HCT116 (cell line): ENCODE measurements around the gene FOXR1. TPM values are rescaled to one million over a fixed set of nuclear protein-coding genes. Genes with fewer than 3 reads are reported as not detected.

ENCODE experiments used
- ATAC-seq: fragments of 200-7000 bp; cut with Tn5 transposase; 2 replicates; pipeline ENCODE4 v1.9.1; 2020; ENCODE audit warnings: mild to moderate bottlenecking, moderate library complexity
- BruUV-seq: library from RNA; stranded (reverse); fragments of 400-500 nt; replicated peaks from 2 replicates; lab custom pipeline; 2021; lab: Mats Ljungman, UMichigan
- CTCF ChIA-PET: fragments of 300-600 bp; sonication (Branson Sonifier 250); formaldehyde crosslinking; loops from one replicate; lab custom pipeline; 2021; ENCODE audit warnings: antibody characterized with exemption; lab: Charles Lee
- POLR2A ChIA-PET: fragments of 300-600, 350-600 bp; sonication (Branson Sonifier 250); formaldehyde crosslinking; loops from one replicate; lab custom pipeline; 2021; ENCODE audit warnings: antibody characterized with exemption; lab: Charles Lee
- RAD21 ChIA-PET, 2 experiments: fragments of 300-600 bp; sonication (Branson Sonifier 250); formaldehyde crosslinking; loops; one replicate each; lab custom pipeline; 2023; ENCODE audit warnings: low total read pairs in 2 of 2; ENCODE audit not compliant: uncharacterized antibody in 2 of 2, unreplicated experiment in 2 of 2, low non-redundant PET in 1 of 2; lab: Charles Lee
- DNase-seq: peaks from one replicate; pipeline ENCODE4 v3.0.0-alpha.2; 2010; ENCODE audit warnings: low read depth, low spot score
- H2AFZ ChIP-seq: fragments of 200-600 bp; shearing (Covaris generic), sonication (generic); 2 replicates; pipeline ENCODE4 v1.6.1; 2017; ENCODE audit warnings: low read depth, mixed run types, mixed read lengths, antibody characterized with exemption, low read length; ENCODE audit not compliant: poor library complexity, severe bottlenecking
- H3K27ac ChIP-seq: 2 replicates; pipeline ENCODE4 v1.5.1; 2012; ENCODE audit warnings: low read depth, low read length
- H3K27me3 ChIP-seq: fragments of 200-600 bp; sonication (generic); 2 replicates; pipeline ENCODE4 v1.6.1; 2016; ENCODE audit warnings: mixed run types, low read length, mixed read lengths; ENCODE audit not compliant: insufficient read depth
- H3K36me3 ChIP-seq, 2 experiments: fragments of 200-500 bp in 1 of 2; fragments of 200-600 bp in 1 of 2; sonication (Bioruptor generic) in 1 of 2; sonication (generic) in 1 of 2; 2 replicates each; pipeline versions ENCODE4 v1.5.1 to v1.6.1; 2014 to 2016; ENCODE audit warnings: low read length in 2 of 2, inconsistent platforms in 1 of 2, mixed read lengths in 1 of 2, mixed run types in 1 of 2; ENCODE audit not compliant: insufficient read depth in 2 of 2, control insufficient read depth in 1 of 2
- H3K4me1 ChIP-seq, 2 experiments: fragments of 200-600 bp in 1 of 2; sonication (generic) in 1 of 2; 2 replicates each; pipeline versions ENCODE4 v1.5.1 to v1.6.1; 2012 to 2017; ENCODE audit warnings: low read length in 2 of 2, inconsistent platforms in 1 of 2, mild to moderate bottlenecking in 1 of 2, mixed read lengths in 1 of 2, mixed run types in 1 of 2, moderate library complexity in 1 of 2; ENCODE audit not compliant: insufficient read depth in 2 of 2, control insufficient read depth in 1 of 2
- H3K4me2 ChIP-seq: fragments of 200-600 bp; sonication (generic); 2 replicates; pipeline ENCODE4 v1.6.1; 2017; ENCODE audit warnings: mixed run types, low read length, mixed read lengths
- H3K4me3 ChIP-seq, 2 experiments: fragments of 200-600 bp in 1 of 2; sonication (generic) in 1 of 2; replicated peaks in 1 of 2; 2 replicates each; pipeline ENCODE4 v1.5.1; 2011 to 2016; ENCODE audit warnings: low read length in 2 of 2, control low read depth in 1 of 2, low read depth in 1 of 2, mild to moderate bottlenecking in 1 of 2, mixed read lengths in 1 of 2, mixed run types in 1 of 2
- H3K79me2 ChIP-seq: fragments of 200-600 bp; sonication (generic); 2 replicates; pipeline ENCODE4 v1.6.1; 2017; ENCODE audit warnings: mild to moderate bottlenecking, mixed run types, low read length, moderate library complexity, mixed read lengths; ENCODE audit not compliant: insufficient read depth
- H3K9ac ChIP-seq: fragments of 200-600 bp; sonication (generic); 2 replicates; pipeline ENCODE4 v1.6.1; 2016; ENCODE audit warnings: low read length, mixed read lengths
- H3K9me2 ChIP-seq: fragments of 200-600 bp; sonication (generic), shearing (Covaris generic); 2 replicates; pipeline ENCODE4 v1.6.1; 2017; ENCODE audit warnings: mixed run types, mild to moderate bottlenecking, moderate library complexity; ENCODE audit not compliant: insufficient read depth
- H3K9me3 ChIP-seq, 2 experiments: fragments of 200-500 bp in 1 of 2; fragments of 200-600 bp in 1 of 2; sonication (Bioruptor generic) in 1 of 2; sonication (generic) in 1 of 2; 2 replicates each; pipeline ENCODE4 v1.6.1; 2014 to 2017; ENCODE audit warnings: low read length in 2 of 2, mixed read lengths in 2 of 2, inconsistent platforms in 1 of 2, low read depth in 1 of 2, mild to moderate bottlenecking in 1 of 2, mixed run types in 1 of 2, moderate library complexity in 1 of 2; ENCODE audit not compliant: control insufficient read depth in 1 of 2, insufficient read depth in 1 of 2
- H4K20me1 ChIP-seq: fragments of 200-600 bp; sonication (generic), shearing (Covaris generic); 2 replicates; pipeline ENCODE4 v1.6.1; 2017; ENCODE audit warnings: mixed run types, mild to moderate bottlenecking, moderate library complexity; ENCODE audit not compliant: insufficient read depth
- CBX3 ChIP-seq: IDR thresholded peaks from 2 replicates; pipeline ENCODE4 v1.6.1; 2012; ENCODE audit warnings: low read depth
- CEBPB ChIP-seq: IDR thresholded peaks from 2 replicates; pipeline ENCODE4 v1.6.1; 2012; ENCODE audit warnings: low read depth
- CTCF ChIP-seq, 3 experiments: fragments of 200-600 bp in 1 of 3; sonication (generic) in 1 of 3; IDR thresholded peaks in 2 of 3; conservative IDR thresholded peaks in 1 of 3; 2 replicates each; pipeline ENCODE4 v1.5.1; 2012 to 2017; ENCODE audit warnings: low read depth in 2 of 3, low read length in 2 of 3, antibody characterized with exemption in 1 of 3, borderline replicate concordance in 1 of 3, control low read depth in 1 of 3, mild to moderate bottlenecking in 1 of 3, mixed read lengths in 1 of 3, mixed run types in 1 of 3, moderate library complexity in 1 of 3; ENCODE audit not compliant: insufficient read depth in 1 of 3
- EGR1 ChIP-seq: IDR thresholded peaks from 2 replicates; pipeline ENCODE4 v1.6.1; 2012; ENCODE audit warnings: low read depth
- EZH2phosphoT487 ChIP-seq: fragments of 200-600 bp; IDR thresholded peaks from 2 replicates; pipeline ENCODE4 v1.6.1; 2018; ENCODE audit warnings: antibody characterized with exemption, borderline replicate concordance
- FOSL1 ChIP-seq: IDR thresholded peaks from 2 replicates; pipeline ENCODE4 v1.6.1; 2012; ENCODE audit warnings: low read depth
- JUND ChIP-seq: IDR thresholded peaks from 2 replicates; pipeline ENCODE4 v1.6.1; 2012
- POLR2AphosphoS5 ChIP-seq: IDR thresholded peaks from 2 replicates; pipeline ENCODE4 v1.6.1; 2011; ENCODE audit warnings: mild to moderate bottlenecking, low read depth, low read length, moderate library complexity
- RAD21 ChIP-seq: IDR thresholded peaks from 2 replicates; pipeline ENCODE4 v1.6.1; 2012; ENCODE audit warnings: low read depth, mild to moderate bottlenecking
- SIN3A ChIP-seq: IDR thresholded peaks from 2 replicates; pipeline ENCODE4 v1.6.1; 2012; ENCODE audit warnings: low read depth
- TCF7L2 ChIP-seq: IDR thresholded peaks from 2 replicates; pipeline ENCODE4 v1.7.0; 2011; ENCODE audit warnings: borderline replicate concordance, inconsistent platforms; ENCODE audit not compliant: insufficient read depth, insufficient read length; ENCODE audit errors: extremely low read depth
- intact Hi-C: fragments of 100-400 bp; cut with micrococcal nuclease; formaldehyde crosslinking; loops from 2 replicates; pipeline ENCODE4 v1.10.0; 2022
- total RNA-seq: library from RNA; stranded (reverse); gene quantifications from one replicate; pipeline ENCODE4 v1.2.1, GENCODE V29; 2021; ENCODE audit not compliant: unreplicated experiment

The FOXR1 gene
- total RNA-seq, 1 experiment from 2014 or later = not detected

DNA sequence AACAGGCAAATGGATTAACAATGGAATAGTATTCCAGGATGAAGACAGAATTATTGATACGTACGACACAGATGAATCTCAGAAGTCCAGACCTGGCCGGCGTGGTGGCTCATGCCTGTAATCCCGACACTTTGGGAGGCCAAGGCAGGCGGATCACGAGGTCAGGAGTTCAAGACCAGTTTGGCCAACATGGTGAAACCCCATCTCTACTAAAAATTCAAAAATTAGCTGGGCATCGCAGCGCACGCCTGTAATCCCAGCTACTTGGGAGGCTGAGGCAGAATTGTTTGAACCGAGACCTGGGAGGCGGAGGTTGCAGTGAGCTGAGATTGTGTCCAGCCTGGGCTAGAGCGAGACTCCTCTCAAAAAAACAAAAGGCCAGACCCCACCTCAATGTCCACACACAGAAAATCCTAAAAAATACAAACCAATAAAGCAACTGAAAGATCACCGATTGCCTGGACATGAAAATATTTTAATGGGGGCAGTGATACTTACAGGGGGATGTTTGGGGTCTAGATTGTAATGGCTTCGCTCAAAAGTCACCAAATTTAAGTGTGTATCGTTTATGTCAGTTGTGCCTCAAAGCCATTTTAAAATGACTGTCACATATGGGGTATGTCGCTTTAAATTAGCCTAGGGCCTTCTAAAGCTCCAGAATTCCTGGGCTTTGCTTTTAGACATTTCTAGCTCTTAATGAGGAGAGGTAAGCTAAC is 42.8 kb downstream of the FOXR1 start:
- Histone ChIP-seq H3K9me3 (no peaks in the 10 kb centered on the region), H4K20me1 (no peaks in the 10 kb centered on the region), H3K27ac (peak overlapping the region; percentile 96; the same call in 1 of the 2 replicates), H3K9ac (no peak overlapping the region), H3K36me3 (peaks cover 33 to 65% of the 10 kb centered on the region in 2 experiments), H3K27me3 (no peaks in the 10 kb centered on the region), H3K79me2 (peaks cover 44% of the 10 kb centered on the region), H3K4me1 (peaks cover 10 to 18% of the 10 kb centered on the region in 2 experiments; a peak in 3 of 4 replicates), H3K4me2 (no peak overlapping the region), H2AFZ (no peak overlapping the region), H3K9me2 (no peaks in the 10 kb centered on the region), H3K4me3 (no peak overlapping the region)
- 0 out of 2 replicates have a peak, but pooled peaks have one; percentile 40 for TF ChIP-seq SIN3A
- no peak for TF ChIP-seq CEBPB
- TF ChIP-seq POLR2AphosphoS5 = peak; percentile 60
- no peak for TF ChIP-seq JUND
- no peak for TF ChIP-seq EZH2phosphoT487
- TF ChIP-seq FOSL1 = 0 out of 2 replicates have a peak, but pooled peaks have one; percentile 0
- POLR2A ChIA-PET = interaction anchor here (0.7 to 1.5 kb wide), 2 partner anchors 73 to 107 kb away, joined by 3 read pairs; partner anchors contain the start of gene HINFP
- DNase-seq = no peak
- RAD21 ChIA-PET = no interaction called here
- BruUV-seq = no TSS peak
- CTCF ChIA-PET = no interaction called here
- intact Hi-C loops = no loop called here
- no peak for ATAC-seq

DNA sequence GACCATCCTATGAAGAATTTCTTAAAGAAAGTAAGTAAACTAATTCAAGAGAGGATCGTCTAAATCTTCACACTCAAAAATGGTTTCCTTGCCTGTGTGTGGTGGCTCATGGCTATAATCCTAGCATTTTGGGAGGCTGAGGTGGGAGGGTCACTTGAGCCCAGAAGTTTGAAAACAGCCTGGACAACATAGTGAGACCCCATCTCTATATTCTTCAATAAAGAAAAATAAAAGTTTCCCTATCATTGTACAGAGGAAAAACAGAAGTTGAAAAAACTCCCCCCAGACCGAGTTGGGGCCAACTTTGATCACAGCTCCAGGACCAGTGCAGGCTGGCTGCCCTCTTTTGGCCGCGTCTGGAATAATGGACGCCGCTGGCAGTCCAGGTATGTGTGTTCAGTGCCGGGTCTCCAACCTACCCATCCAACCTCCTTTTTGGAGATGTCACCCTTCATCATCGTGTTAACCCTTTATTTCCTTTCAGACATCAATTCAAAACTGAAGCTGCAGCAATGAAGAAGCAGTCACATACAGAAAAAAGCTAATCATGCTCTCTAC is 43.6 kb downstream of the FOXR1 start:
- Histone ChIP-seq H3K4me3 (no peak overlapping the region), H2AFZ (no peak overlapping the region), H3K4me2 (no peak overlapping the region; the same call in 1 of the 2 replicates), H3K9me3 (no peaks in the 10 kb centered on the region), H3K27ac (peak overlapping the region; percentile 96; the same call in 1 of the 2 replicates), H3K9ac (no peak overlapping the region), H4K20me1 (no peaks in the 10 kb centered on the region), H3K79me2 (peaks cover 52% of the 10 kb centered on the region), H3K27me3 (no peaks in the 10 kb centered on the region), H3K4me1 (peaks cover 16 to 24% of the 10 kb centered on the region in 2 experiments; a peak in 3 of 4 replicates), H3K36me3 (peaks cover 33 to 65% of the 10 kb centered on the region in 2 experiments), H3K9me2 (no peaks in the 10 kb centered on the region)
- DNase-seq = no peak
- ATAC-seq = peak; percentile 39
- BruUV-seq = no TSS peak
- POLR2A ChIA-PET = interaction anchor here (0.6 to 1.5 kb wide), 3 partner anchors 13 to 106 kb away, joined by 3 read pairs; partner anchors contain the start of gene HINFP
- intact Hi-C loops = loop anchor here (5.0 kb wide), 1 partner anchor 103 kb away; no protein-coding TSS in a partner anchor
- CTCF ChIA-PET = interaction anchor here (1.6 kb wide), 1 partner anchor 325 kb away, joined by 5 read pairs; no protein-coding TSS in a partner anchor
- RAD21 ChIA-PET = no interaction called here
- TF ChIP-seq CBX3 (no peak), JUND (no peak), RAD21 (peak; percentile 45), CEBPB (no peak), POLR2AphosphoS5 (peak; percentile 55), FOSL1 (no peak), EGR1 (0 out of 2 replicates have a peak, but pooled peaks have one; percentile 7), TCF7L2 (no peak), CTCF (IDR thresholded peaks at IDR 0.05 in 2 of 3, conservative IDR thresholded peaks at IDR 0.05 in 1 of 3; ENCODE audit: borderline replicate concordance in 1 of 3, insufficient read depth in 1 of 3, low read depth in 2 of 3, low read length in 2 of 3) (peak; percentile 32 to 45 (median 36); a peak in 4 of 6 replicates)
